Hindlimb muscle (tissue), 1 donor: ENCODE data around the gene FCRL1. TPM values are rescaled to one million over a fixed set of nuclear protein-coding genes. Genes with fewer than 3 reads are reported as not detected.
A peak's percentile ranks its signal among the peaks of the same experiment; 100 is the strongest.

Source experiments
- DNase-seq: peaks from one replicate; pipeline ENCODE4 v3.0.0-alpha.2; 2013
- polyA plus RNA-seq: library from polyadenylated mRNA; unstranded; fragments of 120-200 nt; gene quantifications from one replicate; pipeline ENCODE4 v1.2.1, GENCODE V29; 2013; ENCODE audit not compliant: insufficient read length

FCRL1 gene
- polyA plus RNA-seq, 1 donor, result 0.09 TPM

- no peak for DNase-seq
Measured at GRCh38 chr1:157799996-157800395, 19.9 kb downstream of the FCRL1 start.

GRCh38 chr1:157798211-157798610, 21.7 kb downstream of the FCRL1 start:
- DNase-seq, result no peak

- peak; percentile 1 for DNase-seq
Measured at GRCh38 chr1:157785248-157785647, 34.7 kb downstream of the FCRL1 start.

DNA sequence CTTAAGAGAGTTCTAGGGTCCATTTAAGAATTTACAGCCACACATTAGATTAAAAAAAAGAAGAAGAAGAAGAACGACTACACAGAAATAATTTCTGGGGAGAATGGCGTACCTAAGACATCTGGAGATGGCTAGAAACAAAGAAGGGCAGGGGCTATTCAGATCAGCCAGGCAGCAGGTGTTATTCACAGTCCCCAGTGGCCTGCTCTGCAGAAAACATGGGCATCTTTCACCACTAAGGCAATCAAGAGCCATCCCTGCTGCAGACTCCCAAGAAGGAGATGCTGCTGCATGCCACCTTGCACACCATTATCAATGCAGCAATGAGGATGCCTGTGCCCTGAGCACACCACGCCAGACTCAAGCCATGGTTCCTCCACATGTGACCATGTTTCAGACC, 35.1 kb downstream of the FCRL1 start:
- DNase-seq, result no peak

DNA sequence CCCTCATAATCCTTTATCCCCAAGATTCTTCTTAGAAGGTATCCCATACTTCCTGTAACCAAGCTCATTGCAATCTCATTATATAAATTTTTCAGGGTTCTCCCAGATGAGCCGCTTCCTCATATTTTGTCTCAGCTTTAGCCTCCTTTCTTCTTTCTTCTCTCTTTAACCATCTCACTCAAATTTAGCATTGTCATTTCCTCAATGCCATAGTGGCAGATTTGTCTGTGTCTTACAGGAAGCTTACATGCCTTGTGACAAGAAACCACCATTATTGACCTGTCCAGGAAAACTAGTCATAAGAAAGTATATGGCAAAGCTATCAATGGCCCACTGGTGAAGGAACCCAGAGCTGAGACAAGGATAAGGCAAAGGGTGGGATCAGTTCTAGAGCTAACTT, 37.0 kb downstream of the FCRL1 start:
- peak; percentile 4 for DNase-seq

DNA sequence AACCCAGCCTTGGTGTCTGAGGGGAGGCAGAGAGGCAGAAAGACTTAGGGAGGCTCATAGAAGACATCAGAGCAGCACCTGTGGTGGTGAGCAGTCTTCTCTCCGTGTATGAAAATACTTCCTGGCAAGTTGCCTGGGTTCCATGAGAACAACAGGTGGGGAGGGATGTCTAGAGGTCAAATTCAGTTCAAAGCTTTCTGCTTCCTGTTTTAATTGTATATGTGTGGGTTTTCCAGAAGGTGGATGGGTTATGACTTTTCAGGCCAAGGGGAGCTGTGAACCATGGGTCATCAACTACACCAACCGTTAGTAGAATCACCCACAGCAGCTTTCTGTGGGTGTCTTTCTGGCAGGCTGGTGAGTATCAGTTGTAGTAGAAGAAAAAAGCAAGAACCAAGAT, 38.9 kb downstream of the FCRL1 start:
- no peak for DNase-seq

- no peak for DNase-seq
Measured at GRCh38 chr1:157776971-157777391, 42.9 kb downstream of the FCRL1 start, which contains the start of gene FCRL2. Gene FCRL2 (minus strand): TSS chr1:157777132. CDS start chr1:157777073, 59 bp downstream.

DNA sequence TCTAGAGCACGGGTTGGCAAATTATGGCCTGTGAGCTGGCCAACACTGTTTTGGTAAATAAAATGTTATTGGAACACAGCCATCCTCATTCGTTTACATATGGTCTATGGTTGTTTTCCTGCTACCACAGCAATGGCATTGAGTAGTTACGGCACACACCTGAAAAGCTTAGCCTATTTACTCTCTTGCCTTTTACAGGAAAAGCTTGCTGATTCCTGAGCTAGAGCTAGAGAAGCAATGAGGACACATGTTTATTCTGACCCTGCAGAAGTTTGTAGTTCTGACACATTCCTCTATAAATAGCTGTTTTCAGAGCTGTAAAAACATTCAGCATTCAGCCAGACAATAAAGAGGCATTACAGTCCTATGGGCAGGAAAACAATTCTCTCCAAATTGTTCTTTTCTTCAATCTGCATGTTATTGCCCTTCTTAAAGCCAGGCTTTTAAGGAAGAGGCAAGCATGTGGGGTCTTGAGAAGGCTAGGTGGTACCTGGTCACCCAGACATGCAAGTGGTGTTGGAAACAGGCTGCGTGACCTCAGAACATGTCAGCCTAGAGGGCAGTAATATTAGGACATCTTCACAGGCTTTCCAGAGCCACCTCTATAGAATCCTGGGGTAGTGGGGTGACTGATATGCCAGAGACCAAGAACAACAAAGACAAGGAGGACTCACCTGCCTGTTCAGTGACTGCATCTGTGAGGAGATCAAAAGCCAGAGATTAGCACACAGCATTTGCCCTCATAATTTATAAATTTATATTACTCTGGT, 44.6 kb downstream of the FCRL1 start:
- no peak for DNase-seq

DNA sequence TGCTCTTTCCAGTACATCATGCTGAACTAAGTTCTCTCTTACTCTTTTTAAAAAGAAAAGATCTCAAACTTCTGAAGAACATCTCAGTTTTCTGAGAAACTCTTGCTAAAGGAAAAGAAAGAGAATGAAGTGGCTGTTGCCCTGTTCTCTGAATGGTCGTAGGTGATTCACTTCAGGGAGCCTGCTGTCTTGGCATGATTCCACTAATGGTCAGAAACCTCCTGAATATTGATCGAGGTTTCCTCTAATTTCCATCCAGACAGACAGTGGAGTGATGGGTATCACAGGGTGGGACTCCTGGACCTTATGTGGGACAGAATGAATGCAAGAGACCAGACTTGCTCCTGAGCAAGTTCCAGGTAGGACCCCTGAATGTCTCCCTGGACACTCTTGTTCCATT, 45.5 kb downstream of the FCRL1 start:
- DNase-seq, result no peak

DNA sequence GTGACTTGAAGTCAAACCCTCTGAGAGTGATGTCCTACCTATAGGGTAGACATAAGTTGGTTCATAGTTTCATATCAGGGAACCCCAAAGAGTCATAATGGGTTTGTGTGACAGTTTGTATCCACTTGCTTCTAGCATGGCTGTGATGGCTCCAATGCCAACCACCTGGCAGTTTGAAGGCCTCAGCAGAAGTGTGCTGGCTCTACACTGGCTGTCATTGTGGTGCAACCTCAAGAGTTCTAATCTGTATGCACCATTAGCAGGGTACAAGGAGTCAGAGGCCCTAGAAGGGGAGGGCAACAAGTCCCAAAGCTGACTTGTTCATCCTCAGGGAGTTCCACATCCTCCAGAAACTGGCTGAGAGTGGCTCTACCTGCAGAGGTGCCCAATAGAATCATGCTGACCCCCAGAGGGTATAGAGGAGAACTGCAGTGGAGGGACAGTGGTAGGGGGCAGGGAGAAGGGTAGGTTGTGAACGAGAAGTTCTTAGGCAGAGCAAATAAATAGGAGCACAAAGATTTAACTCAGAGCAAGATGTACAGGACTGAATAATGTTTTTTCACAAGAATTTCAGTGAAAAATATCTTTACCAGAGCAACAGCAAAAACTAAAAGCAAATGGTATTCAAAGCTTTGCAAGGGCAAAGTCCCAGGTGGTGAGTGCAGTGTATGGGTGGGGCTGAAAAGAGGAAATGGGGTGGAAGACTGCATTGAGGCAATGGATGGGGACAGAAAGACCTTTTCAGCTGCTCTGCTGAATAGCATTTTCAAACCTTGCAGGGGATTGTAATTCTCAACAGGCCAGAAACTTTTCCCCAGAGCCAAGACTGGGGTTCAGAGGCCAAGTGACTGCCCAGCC, 46.2 kb downstream of the FCRL1 start:
- DNase-seq, result no peak

DNA sequence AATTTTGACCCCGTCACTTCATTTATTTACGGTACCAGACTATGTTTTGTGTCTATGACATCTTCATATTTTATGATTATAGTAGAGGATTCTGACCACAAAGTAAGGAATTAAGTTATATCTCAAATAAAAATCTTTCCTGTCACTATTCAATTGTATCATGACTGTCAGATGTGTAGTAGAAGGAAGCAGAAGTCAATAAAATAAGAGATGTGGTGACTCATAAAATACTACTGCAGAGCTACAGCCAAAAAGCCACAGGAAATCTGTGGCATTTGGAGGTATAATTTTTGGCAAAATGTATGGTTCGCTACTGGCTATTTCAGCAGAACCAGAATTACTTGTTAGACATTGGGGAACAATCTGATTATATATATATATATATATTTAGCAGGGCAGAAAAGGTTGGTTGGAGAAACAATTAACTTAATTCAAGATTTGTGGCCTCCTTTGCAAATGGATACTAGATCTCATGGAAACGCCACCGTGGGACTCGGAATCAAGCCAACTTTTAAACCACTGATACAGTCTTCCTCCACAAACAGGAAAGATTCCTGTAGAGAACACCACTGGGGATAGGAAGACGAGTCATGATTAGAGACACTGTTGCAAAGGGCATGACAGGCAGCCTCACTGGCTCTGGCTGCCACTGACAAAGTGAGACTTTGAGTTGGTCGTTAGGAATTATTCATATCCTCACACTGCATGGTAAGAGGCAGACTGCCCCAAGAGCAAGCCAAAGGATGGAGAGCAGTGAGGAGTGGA, 48.1 kb downstream of the FCRL1 start:
- DNase-seq, result no peak

DNA sequence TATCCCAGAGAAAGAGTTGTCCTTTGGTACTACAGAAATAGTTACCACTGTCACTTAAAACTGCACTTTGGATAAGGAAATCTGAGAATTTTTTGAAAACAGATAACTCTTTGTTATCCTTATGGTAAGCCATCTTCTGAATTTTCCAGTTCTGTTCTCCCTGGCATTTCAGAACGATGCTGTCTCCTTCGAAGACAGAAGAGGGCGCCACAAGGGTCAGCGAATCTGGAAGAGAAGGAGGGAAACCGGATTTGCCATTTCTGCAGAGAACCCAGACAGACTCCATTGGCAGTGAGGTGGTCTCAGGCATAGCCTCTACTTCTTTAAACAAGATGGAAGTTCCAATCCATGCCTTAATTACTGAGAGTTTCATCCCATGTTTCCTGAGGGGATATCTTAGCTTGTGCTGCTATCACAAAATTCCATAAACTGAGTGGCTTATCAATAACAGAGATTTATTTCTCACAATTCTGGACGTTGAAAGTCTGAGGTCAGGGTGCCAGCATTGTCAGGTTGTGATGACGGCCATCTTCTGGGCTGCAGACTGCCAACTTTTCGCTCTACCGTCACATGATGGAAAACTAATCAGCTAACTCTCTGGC, 49.4 kb downstream of the FCRL1 start:
- no peak for DNase-seq

GRCh38 chr1:157766792-157767191, 53.1 kb downstream of the FCRL1 start:
- DNase-seq, result no peak

GRCh38 chr1:157758018-157758417, 61.9 kb downstream of the FCRL1 start:
- DNase-seq, result no peak

- no peak for DNase-seq
Measured at GRCh38 chr1:157753611-157754010, 66.3 kb downstream of the FCRL1 start.

- DNase-seq, result no peak
Measured at GRCh38 chr1:157751283-157751682, 68.6 kb downstream of the FCRL1 start.

DNA sequence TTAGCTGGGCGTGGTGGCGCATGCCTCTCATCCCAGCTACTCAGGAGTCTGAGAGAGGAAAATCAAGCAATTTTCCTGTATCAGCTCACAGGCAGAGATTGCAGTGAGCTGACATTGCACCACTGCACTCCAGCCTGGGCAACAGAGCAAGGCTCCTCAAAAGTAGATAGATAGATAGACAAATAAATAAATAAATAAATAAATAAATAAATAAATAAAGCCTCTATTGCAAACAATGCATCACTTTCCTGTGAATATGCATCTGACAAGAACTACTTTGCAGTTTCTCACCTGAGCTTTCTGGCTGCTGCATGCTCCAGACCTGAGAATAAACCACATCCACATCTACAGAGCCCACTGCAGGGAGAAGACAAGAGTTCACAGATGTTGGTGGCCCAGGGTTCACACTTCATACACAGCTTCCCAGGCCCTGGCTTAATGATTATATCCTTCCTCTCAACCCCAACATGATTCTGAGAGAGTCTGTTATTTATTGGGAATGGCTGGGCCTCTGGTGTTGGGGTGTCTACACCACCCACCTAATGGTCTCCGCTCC, 71.6 kb downstream of the FCRL1 start:
- DNase-seq, result no peak

Other genes starting within 250 kb of the FCRL1 start
- not detected for gene FCRL4, start 222.0 kb downstream of the FCRL1 start, polyA plus RNA-seq
- not detected for gene FCRL3, start 119.4 kb downstream of the FCRL1 start, polyA plus RNA-seq
- gene FCRL2, start 43.0 kb downstream of the FCRL1 start, polyA plus RNA-seq, result not detected
- not detected for gene CD5L, start 21.7 kb upstream of the FCRL1 start, polyA plus RNA-seq
- 28.7 TPM for gene KIRREL1, start 173.5 kb upstream of the FCRL1 start, polyA plus RNA-seq